ENCODE data around the gene PPP2R3B. TPM values are rescaled to one million over a fixed set of nuclear protein-coding genes. Genes with fewer than 3 reads are reported as not detected.
"Not testable (repeated sequence)": the region's sequence is repeated elsewhere in the genome, so short reads cannot be mapped to it uniquely, and the experiment has no call there.

PPP2R3B gene
- total RNA-seq, 2 experiments from 2014 or later, result 12.1 to 14.0 TPM

GRCh38 chrX:386239-386767 is 404 bp downstream of the PPP2R3B start:
- Mint-ChIP-seq H3K9me3 (no peaks in the 10 kb centered on the region), H3K4me1 (ENCODE audit: low read depth) (peaks cover 9% of the 10 kb centered on the region), H3K36me3 (ENCODE audit: low read depth) (peaks cover 5% of the 10 kb centered on the region), H3K27me3 (no peaks in the 10 kb centered on the region), H3K4me3 (peak overlapping the region; percentile 70), H3K27ac (peak overlapping the region; percentile 94)
- Histone ChIP-seq H3K4me3 (ENCODE audit: low read length) (peak overlapping the region; percentile 82), H3K27me3 (ENCODE audit: control insufficient read depth in 1 of 2, insufficient read depth in 2 of 2, low read length in 2 of 2) (no peaks in the 10 kb centered on the region), H3K9me3 (ENCODE audit: control insufficient read depth in 1 of 2, insufficient read depth in 1 of 2, low read length in 2 of 2) (no peaks in the 10 kb centered on the region), H3K36me3 (ENCODE audit: insufficient read depth, low read length) (no peaks in the 10 kb centered on the region), H3K27ac (ENCODE audit: low read depth in 1 of 2, low read length in 2 of 2) (peak overlapping the region in 1 of 2 donors; percentile 100), H3K4me1 (ENCODE audit: insufficient read depth, low read length) (peaks cover 16% of the 10 kb centered on the region)
- ChIA-PET POLR2A (no interaction called here), CTCF (no interaction called here)
- no peak for TF ChIP-seq CTCF (IDR thresholded peaks at IDR 0.05)
- DNase-seq, result peak in 7 of 14 experiments; percentile 9 to 47 (median 15)
- intact Hi-C loops (cut with DNase I, micrococcal nuclease), result loop anchor here (2.0 to 10.0 kb wide), 4 partner anchors 64 to 1008 kb away; partner anchors contain the start of genes GTPBP6 (in 1 of the 2), PLCXD1 (in 1 of the 2) and SLC25A6 (in 1 of the 2)
- peak; percentile 1 for ATAC-seq (ENCODE audit: poor library complexity)

- H3K9me3 Mint-ChIP-seq; H3K27me3 ChIP-seq (ENCODE audit: control insufficient read depth in 1 of 2, insufficient read depth in 2 of 2, low read length in 2 of 2); H3K36me3 ChIP-seq (ENCODE audit: insufficient read depth, low read length); H3K27ac ChIP-seq (ENCODE audit: low read depth in 1 of 2, low read length in 2 of 2); H3K36me3 Mint-ChIP-seq (ENCODE audit: low read depth); POLR2A ChIA-PET; H3K4me1 Mint-ChIP-seq (ENCODE audit: low read depth); ATAC-seq (ENCODE audit: poor library complexity); CTCF ChIA-PET; DNase-seq; H3K9me3 ChIP-seq (ENCODE audit: control insufficient read depth in 1 of 2, insufficient read depth in 1 of 2, low read length in 2 of 2); H3K27me3 Mint-ChIP-seq: not testable (repeated sequence)
- intact Hi-C loops (cut with DNase I, micrococcal nuclease), result loop anchor here (2.0 to 10.0 kb wide), 4 partner anchors 63 to 1009 kb away; partner anchors contain the start of genes GTPBP6 (in 1 of the 2), PLCXD1 (in 1 of the 2) and SLC25A6 (in 1 of the 2)
- H3K27ac Mint-ChIP-seq, result peak overlapping the region; percentile 55
- H3K4me3 ChIP-seq (ENCODE audit: low read length), result peak overlapping the region; percentile 82
- peak overlapping the region; percentile 70 for H3K4me3 Mint-ChIP-seq
- peaks cover 16% of the 10 kb centered on the region for H3K4me1 ChIP-seq (ENCODE audit: insufficient read depth, low read length)
Observed at GRCh38 chrX:385736-386135, 971 bp downstream of the PPP2R3B start.

GRCh38 chrX:384861-385260 is 1.8 kb downstream of the PPP2R3B start:
- Histone ChIP-seq H3K4me1 (ENCODE audit: insufficient read depth, low read length) (peaks cover 16% of the 10 kb centered on the region), H3K4me3 (ENCODE audit: low read length) (no peak overlapping the region), H3K36me3 (ENCODE audit: insufficient read depth, low read length) (no peaks in the 10 kb centered on the region), H3K27me3 (ENCODE audit: control insufficient read depth in 1 of 2, insufficient read depth in 2 of 2, low read length in 2 of 2) (no peaks in the 10 kb centered on the region), H3K27ac (ENCODE audit: low read depth in 1 of 2, low read length in 2 of 2) (no peak overlapping the region), H3K9me3 (ENCODE audit: control insufficient read depth in 1 of 2, insufficient read depth in 1 of 2, low read length in 2 of 2) (no peaks in the 10 kb centered on the region)
- ATAC-seq (ENCODE audit: poor library complexity) (no peak), DNase-seq (no peak)
- Mint-ChIP-seq H3K9me3 (no peaks in the 10 kb centered on the region), H3K4me3 (peak overlapping the region; percentile 73), H3K36me3 (ENCODE audit: low read depth) (peaks cover 5% of the 10 kb centered on the region), H3K4me1 (ENCODE audit: low read depth) (peaks cover 9% of the 10 kb centered on the region), H3K27ac (peak overlapping the region; percentile 70), H3K27me3 (no peaks in the 10 kb centered on the region)
- ChIA-PET CTCF (no interaction called here), POLR2A (no interaction called here)
- intact Hi-C loops (cut with DNase I, micrococcal nuclease), result loop anchor here (5.0 to 10.0 kb wide), 3 partner anchors 63 to 1010 kb away; partner anchors contain the start of genes PLCXD1 (in 1 of the 2) and SLC25A6 (in 1 of the 2)
- TF ChIP-seq CTCF (IDR thresholded peaks at IDR 0.05), result no peak
